GM19328 (cell line): ENCODE results near the gene LEKR1.
"Not testable (repeated sequence)": the region's sequence is repeated elsewhere in the genome, so short reads cannot be mapped to it uniquely, and the experiment has no call there.

Experiments
- ATAC-seq: cut with Tn5 transposase; IDR thresholded peaks from one replicate; pipeline ENCODE4 v1.9.1; 2021; ENCODE audit warnings: mild to moderate bottlenecking, moderate library complexity; ENCODE audit not compliant: unreplicated experiment

The LEKR1 gene

GRCh38 chr3:156897851-156898250 is 71.7 kb downstream of the LEKR1 start:
- ATAC-seq: not testable (repeated sequence)

- no peak for ATAC-seq
Observed at GRCh38 chr3:156898296-156898880, 72.2 kb downstream of the LEKR1 start.

- no peak for ATAC-seq
Observed at GRCh38 chr3:156899951-156900350, 73.8 kb downstream of the LEKR1 start.

- ATAC-seq: no peak
Observed at GRCh38 chr3:156902916-156903315, 76.8 kb downstream of the LEKR1 start.

- ATAC-seq: no peak
Observed at GRCh38 chr3:156906275-156906674, 80.1 kb downstream of the LEKR1 start.

- no peak for ATAC-seq
Observed at GRCh38 chr3:156908398-156908797, 82.2 kb downstream of the LEKR1 start.

- no peak for ATAC-seq
Observed at GRCh38 chr3:156910022-156910421, 83.9 kb downstream of the LEKR1 start.

GRCh38 chr3:156910831-156911230 is 84.7 kb downstream of the LEKR1 start:
- not testable (repeated sequence) for ATAC-seq

- not testable (repeated sequence) for ATAC-seq
Observed at GRCh38 chr3:156914300-156914699, 88.1 kb downstream of the LEKR1 start.

- ATAC-seq: no peak
Observed at GRCh38 chr3:156915372-156915771, 89.2 kb downstream of the LEKR1 start.

- ATAC-seq: no peak
Observed at GRCh38 chr3:156918746-156919145, 92.6 kb downstream of the LEKR1 start.

- no peak for ATAC-seq
Observed at GRCh38 chr3:156919818-156920217, 93.7 kb downstream of the LEKR1 start.

- ATAC-seq: no peak
Observed at GRCh38 chr3:156920399-156920798, 94.2 kb downstream of the LEKR1 start.

- no peak for ATAC-seq
Observed at GRCh38 chr3:156923349-156923748, 97.2 kb downstream of the LEKR1 start.

- ATAC-seq: no peak
Observed at GRCh38 chr3:156938724-156939123, 112.6 kb downstream of the LEKR1 start.

- no peak for ATAC-seq
Observed at GRCh38 chr3:156939315-156939714, 113.2 kb downstream of the LEKR1 start.

GRCh38 chr3:156941311-156941710 is 115.2 kb downstream of the LEKR1 start:
- ATAC-seq: no peak

GRCh38 chr3:156948402-156949210 is 122.5 kb downstream of the LEKR1 start:
- no peak for ATAC-seq

GRCh38 chr3:156952011-156952410 is 125.9 kb downstream of the LEKR1 start:
- no peak for ATAC-seq

- peak; percentile 80 for ATAC-seq
Observed at GRCh38 chr3:156957715-156958114, 131.6 kb downstream of the LEKR1 start.

GRCh38 chr3:156963096-156963495 is 136.9 kb downstream of the LEKR1 start:
- ATAC-seq: no peak

- ATAC-seq: no peak
Observed at GRCh38 chr3:156964577-156964976, 138.4 kb downstream of the LEKR1 start.
